DOHH2 (cell line): Measurements from ENCODE around the gene FZR1.

Experiments used
- H3F3A ChIP-seq: fragments of 200-600 bp; sonication (generic), shearing (Covaris generic); 2 replicates; pipeline ENCODE4 v1.6.0; 2016; ENCODE audit warnings: antibody characterized with exemption, mild to moderate bottlenecking; ENCODE audit not compliant: control insufficient read depth, insufficient read depth
- H3K27ac ChIP-seq: fragments of 200-600 bp; sonication (generic); 2 replicates; pipeline ENCODE4 v1.5.1; 2014; ENCODE audit warnings: low read depth, mild to moderate bottlenecking, low read length, moderate library complexity
- H3K27me3 ChIP-seq: fragments of 200-600 bp; sonication (generic); 2 replicates; pipeline ENCODE4 v1.6.1; 2014; ENCODE audit warnings: mild to moderate bottlenecking, low read length, mixed read lengths; ENCODE audit not compliant: control insufficient read depth
- H3K36me3 ChIP-seq: fragments of 200-600 bp; sonication (generic); 2 replicates; pipeline ENCODE4 v1.6.1; 2014; ENCODE audit warnings: mild to moderate bottlenecking, low read length, moderate library complexity, mixed read lengths; ENCODE audit not compliant: control insufficient read depth
- H3K4me1 ChIP-seq: fragments of 200-600 bp; sonication (generic); 2 replicates; pipeline ENCODE4 v1.6.1; 2014; ENCODE audit warnings: mild to moderate bottlenecking, low read length, mixed read lengths; ENCODE audit not compliant: control insufficient read depth
- H3K4me2 ChIP-seq: fragments of 200-600 bp; sonication (generic); 2 replicates; pipeline ENCODE4 v1.6.0; 2014; ENCODE audit warnings: mild to moderate bottlenecking, low read length, moderate library complexity
- H3K4me3 ChIP-seq: fragments of 200-600 bp; sonication (generic); 2 replicates; pipeline ENCODE4 v1.5.1; 2014; ENCODE audit warnings: mild to moderate bottlenecking, low read length, mixed read lengths
- H3K79me2 ChIP-seq: fragments of 200-600 bp; sonication (generic); 2 replicates; pipeline ENCODE4 v1.6.1; 2014; ENCODE audit warnings: mild to moderate bottlenecking, low read length, mixed read lengths; ENCODE audit not compliant: control insufficient read depth
- H3K9me2 ChIP-seq: fragments of 200-600 bp; sonication (generic); replicated peaks from 2 replicates; pipeline ENCODE4 v1.6.1; 2014; ENCODE audit warnings: mild to moderate bottlenecking, low read length, mixed read lengths; ENCODE audit not compliant: control insufficient read depth
- H3K9me3 ChIP-seq: fragments of 200-600 bp; sonication (generic); 2 replicates; pipeline ENCODE4 v1.6.1; 2014; ENCODE audit warnings: antibody characterized with exemption, low read length, mixed read lengths; ENCODE audit not compliant: control insufficient read depth, insufficient read depth
- H4K20me1 ChIP-seq: fragments of 200-600 bp; sonication (generic); 2 replicates; pipeline ENCODE4 v1.6.0; 2014; ENCODE audit warnings: low read depth, mild to moderate bottlenecking, antibody characterized with exemption, low read length, moderate library complexity; ENCODE audit not compliant: control insufficient read depth, insufficient read depth
- EZH2phosphoT487 ChIP-seq: fragments of 200-600 bp; sonication (generic); IDR thresholded peaks from 2 replicates; pipeline ENCODE4 v1.6.1; 2017; ENCODE audit warnings: borderline replicate concordance, mild to moderate bottlenecking, antibody characterized with exemption, low read length, moderate library complexity, mixed read lengths
- TF ChIP-seq, protein P1 (sequence below): fragments of 200-600 bp; sonication (generic); IDR thresholded peaks from one replicate; pipeline ENCODE4 v1.5.1; 2014; ENCODE audit warnings: antibody characterized with exemption, mild to moderate bottlenecking, low read depth, low read length; ENCODE audit not compliant: poor library complexity, severe bottlenecking

FZR1 gene

GRCh38 chr19:3539756-3540118 is 33.6 kb downstream of the FZR1 start:
- Histone ChIP-seq H3K9me3 (no peaks in the 10 kb centered on the region), H3K4me2 (no peak overlapping the region), H3K27ac (no peak overlapping the region), H3K79me2 (no peaks in the 10 kb centered on the region), H3K9me2 (no peaks in the 10 kb centered on the region), H3K4me1 (no peaks in the 10 kb centered on the region), H3K36me3 (peaks cover 38% of the 10 kb centered on the region), H3K27me3 (no peaks in the 10 kb centered on the region), H4K20me1 (no peaks in the 10 kb centered on the region), H3F3A (peaks cover 5% of the 10 kb centered on the region; the same call in 1 of the 2 replicates), H3K4me3 (no peak overlapping the region)
- no peak for TF ChIP-seq EZH2phosphoT487
- TF ChIP-seq, protein P1, sequence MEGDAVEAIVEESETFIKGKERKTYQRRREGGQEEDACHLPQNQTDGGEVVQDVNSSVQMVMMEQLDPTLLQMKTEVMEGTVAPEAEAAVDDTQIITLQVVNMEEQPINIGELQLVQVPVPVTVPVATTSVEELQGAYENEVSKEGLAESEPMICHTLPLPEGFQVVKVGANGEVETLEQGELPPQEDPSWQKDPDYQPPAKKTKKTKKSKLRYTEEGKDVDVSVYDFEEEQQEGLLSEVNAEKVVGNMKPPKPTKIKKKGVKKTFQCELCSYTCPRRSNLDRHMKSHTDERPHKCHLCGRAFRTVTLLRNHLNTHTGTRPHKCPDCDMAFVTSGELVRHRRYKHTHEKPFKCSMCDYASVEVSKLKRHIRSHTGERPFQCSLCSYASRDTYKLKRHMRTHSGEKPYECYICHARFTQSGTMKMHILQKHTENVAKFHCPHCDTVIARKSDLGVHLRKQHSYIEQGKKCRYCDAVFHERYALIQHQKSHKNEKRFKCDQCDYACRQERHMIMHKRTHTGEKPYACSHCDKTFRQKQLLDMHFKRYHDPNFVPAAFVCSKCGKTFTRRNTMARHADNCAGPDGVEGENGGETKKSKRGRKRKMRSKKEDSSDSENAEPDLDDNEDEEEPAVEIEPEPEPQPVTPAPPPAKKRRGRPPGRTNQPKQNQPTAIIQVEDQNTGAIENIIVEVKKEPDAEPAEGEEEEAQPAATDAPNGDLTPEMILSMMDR = no peak

DNA sequence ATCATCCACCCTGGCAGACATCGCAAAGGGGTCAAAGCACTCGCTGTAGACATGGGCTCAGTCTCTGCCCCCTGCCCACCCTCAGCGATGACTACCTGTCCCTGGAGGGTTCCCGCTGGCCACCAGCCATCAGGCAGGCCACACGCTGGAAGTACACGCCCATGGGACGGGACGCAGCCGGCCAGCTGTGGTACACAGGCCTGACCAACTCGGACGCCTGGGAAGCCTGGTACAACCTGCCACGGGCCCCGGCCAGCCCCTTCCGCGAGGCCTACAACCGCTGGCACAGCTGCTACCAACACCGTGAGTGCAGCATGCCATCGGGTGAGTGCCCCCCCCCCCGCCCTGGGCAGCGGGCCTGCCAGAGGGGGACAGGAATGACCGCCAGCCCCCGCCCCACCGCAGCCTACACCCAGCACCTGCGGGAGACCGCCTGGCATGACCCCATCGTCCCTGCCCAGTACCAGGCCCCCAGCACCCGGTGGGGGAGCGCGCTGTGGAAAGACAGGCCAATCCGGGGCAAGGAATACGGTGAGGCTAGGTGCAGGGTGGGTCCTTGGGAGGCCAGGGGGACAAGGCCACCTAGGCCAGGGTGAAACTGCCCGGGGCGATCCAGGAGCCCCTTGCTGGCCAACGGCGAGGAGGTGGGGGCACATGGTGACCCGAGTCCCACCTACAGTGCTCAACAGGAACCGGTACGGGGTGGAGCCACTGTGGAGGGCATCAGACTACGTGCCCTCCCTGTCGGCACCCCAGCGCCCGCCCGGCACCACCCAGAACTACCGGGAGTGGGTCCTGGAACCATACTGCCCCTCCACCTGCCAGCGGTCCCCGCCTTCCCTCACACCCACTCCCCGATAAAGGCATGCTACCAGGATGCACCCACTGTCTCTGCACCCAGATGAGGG is 37.3 kb downstream of the FZR1 start:
- H4K20me1 ChIP-seq = peaks cover 8% of the 10 kb centered on the region; the same call in 1 of the 2 replicates
- H3K36me3 ChIP-seq = peaks cover 52% of the 10 kb centered on the region
- H3F3A ChIP-seq = peaks cover 9% of the 10 kb centered on the region
- no peak overlapping the region for H3K4me2 ChIP-seq
- no peaks in the 10 kb centered on the region for H3K9me3 ChIP-seq
- H3K27ac ChIP-seq = no peak overlapping the region
- H3K27me3 ChIP-seq = no peaks in the 10 kb centered on the region
- no peaks in the 10 kb centered on the region for H3K4me1 ChIP-seq
- no peaks in the 10 kb centered on the region for H3K9me2 ChIP-seq
- H3K79me2 ChIP-seq = 0 out of 2 replicates have a peak, but pooled peaks cover 2% of the 10 kb centered on the region
- TF ChIP-seq EZH2phosphoT487 = no peak
- TF ChIP-seq, protein P1 = no peak
- H3K4me3 ChIP-seq = no peak overlapping the region

- Histone ChIP-seq H3K4me1 (no peaks in the 10 kb centered on the region), H3K4me2 (no peak overlapping the region), H3K27ac (no peak overlapping the region), H3K27me3 (no peaks in the 10 kb centered on the region), H3K4me3 (no peak overlapping the region), H4K20me1 (peaks cover 8% of the 10 kb centered on the region; the same call in 1 of the 2 replicates), H3K9me3 (no peaks in the 10 kb centered on the region), H3K36me3 (peaks cover 54% of the 10 kb centered on the region), H3K9me2 (no peaks in the 10 kb centered on the region), H3F3A (peaks cover 9% of the 10 kb centered on the region), H3K79me2 (peaks cover 2% of the 10 kb centered on the region; the same call in 1 of the 2 replicates)
- TF ChIP-seq, protein P1 = no peak
- TF ChIP-seq EZH2phosphoT487 = no peak
Observed at GRCh38 chr19:3544058-3544376, 37.9 kb downstream of the FZR1 start.
